SKM-1 (cell line): ENCODE measurements around the gene KPNA1.
"Not testable (repeated sequence)": the region's sequence is repeated elsewhere in the genome, so short reads cannot be mapped to it uniquely, and the experiment has no call there.

Experiments used
- DNase-seq: peaks from one replicate; lab custom pipeline; 2025; ENCODE audit not compliant: unreplicated experiment; lab: John Stamatoyannopoulos, UW

KPNA1 gene

GRCh38 chr3:122520861-122521260 is 6.1 kb upstream of the KPNA1 start:
- DNase-seq = no peak

- DNase-seq = no peak
These were observed 5.0 kb upstream of the KPNA1 start for GRCh38 chr3:122519693-122520092.

- DNase-seq = no peak
These were observed 2.2 kb upstream of the KPNA1 start for GRCh38 chr3:122516846-122517360.

GRCh38 chr3:122515870-122516269 is 1.1 kb upstream of the KPNA1 start:
- no peak for DNase-seq

- no peak for DNase-seq
These were observed 305 bp upstream of the KPNA1 start for GRCh38 chr3:122515020-122515468.

GRCh38 chr3:122513386-122514122 is 1.2 kb downstream of the KPNA1 start:
- no peak for DNase-seq

GRCh38 chr3:122512284-122512683 is 2.5 kb downstream of the KPNA1 start:
- DNase-seq = no peak

- no peak for DNase-seq
These were observed 3.7 kb downstream of the KPNA1 start for GRCh38 chr3:122510878-122511535.

- DNase-seq = not testable (repeated sequence)
These were observed 5.8 kb downstream of the KPNA1 start for GRCh38 chr3:122508944-122509343.

GRCh38 chr3:122508135-122508914 is 6.4 kb downstream of the KPNA1 start:
- DNase-seq = no peak

GRCh38 chr3:122506450-122506849 is 8.3 kb downstream of the KPNA1 start:
- no peak for DNase-seq

- DNase-seq = no peak
These were observed 9.1 kb downstream of the KPNA1 start for GRCh38 chr3:122505676-122506075.

GRCh38 chr3:122502941-122503340 is 11.8 kb downstream of the KPNA1 start:
- DNase-seq = no peak

- no peak for DNase-seq
These were observed 12.6 kb downstream of the KPNA1 start for GRCh38 chr3:122502139-122502538.

GRCh38 chr3:122500964-122501363 is 13.8 kb downstream of the KPNA1 start:
- DNase-seq = not testable (repeated sequence)

GRCh38 chr3:122498152-122498551 is 16.6 kb downstream of the KPNA1 start:
- no peak for DNase-seq

- peak; percentile 34 for DNase-seq
These were observed 17.3 kb downstream of the KPNA1 start for GRCh38 chr3:122497425-122497824.

GRCh38 chr3:122496508-122496907 is 18.2 kb downstream of the KPNA1 start:
- no peak for DNase-seq

- DNase-seq = no peak
These were observed 21.4 kb downstream of the KPNA1 start for GRCh38 chr3:122493296-122493695.

- DNase-seq = no peak
These were observed 26.3 kb downstream of the KPNA1 start for GRCh38 chr3:122488262-122488973.

GRCh38 chr3:122484985-122485384 is 29.8 kb downstream of the KPNA1 start:
- DNase-seq = no peak
